H1 (cell line): ENCODE data around the gene CREB1. TPM values are rescaled to one million over a fixed set of nuclear protein-coding genes. Genes with fewer than 3 reads are reported as not detected.

ENCODE experiments used
- CTCF ChIA-PET: fragments of 300-600 bp; sonication (Branson Sonifier 250); formaldehyde crosslinking; loops from one replicate; lab custom pipeline; 2021; ENCODE audit not compliant: partially characterized antibody; lab: Charles Lee
- POLR2A ChIA-PET: fragments of 300-600 bp; sonication (Branson Sonifier 250); formaldehyde crosslinking; loops from one replicate; lab custom pipeline; 2021; ENCODE audit warnings: inconsistent platforms; ENCODE audit not compliant: partially characterized antibody; lab: Charles Lee
- DNase-seq, 2 experiments: peaks; one replicate each; pipeline versions ENCODE4 v3.0.0 to v3.0.0-alpha.2; 2010 to 2022; ENCODE audit warnings: low spot score in 2 of 2, low read depth in 1 of 2, mixed read lengths in 1 of 2
- FAIRE-seq: peaks from 2 replicates; lab custom pipeline; 2011; peaks lifted over from hg19 to GRCh38; lab: Jason Lieb, UNC
- H2AFZ ChIP-seq: 2 replicates; pipeline ENCODE4 v1.8.1; 2012; ENCODE audit warnings: low read length, inconsistent platforms
- H2AK5ac ChIP-seq: 2 replicates; pipeline ENCODE4 v1.6.1; 2013; ENCODE audit warnings: low read depth, low read length
- H2BK120ac ChIP-seq: replicated peaks from 2 replicates; pipeline ENCODE3; 2013; ENCODE audit warnings: low read depth, low read length, inconsistent platforms
- H2BK12ac ChIP-seq: 2 replicates; pipeline ENCODE4 v1.6.1; 2013; ENCODE audit warnings: low read depth, low read length
- H2BK15ac ChIP-seq: 2 replicates; pipeline ENCODE4 v1.6.1; 2013; ENCODE audit warnings: low read length
- H2BK20ac ChIP-seq: 2 replicates; pipeline ENCODE4 v1.6.1; 2013; ENCODE audit warnings: low read length
- H2BK5ac ChIP-seq: 2 replicates; pipeline ENCODE4 v1.6.1; 2013; ENCODE audit warnings: low read depth, low read length
- H3K14ac ChIP-seq: 2 replicates; pipeline ENCODE4 v1.6.1; 2013; ENCODE audit warnings: inconsistent platforms; ENCODE audit not compliant: insufficient read length
- H3K18ac ChIP-seq: 2 replicates; pipeline ENCODE4 v1.6.1; 2013; ENCODE audit warnings: low read length; ENCODE audit errors: extremely low read depth
- H3K23ac ChIP-seq: 2 replicates; pipeline ENCODE4 v1.6.1; 2013; ENCODE audit warnings: inconsistent platforms; ENCODE audit not compliant: insufficient read length
- H3K23me2 ChIP-seq: 2 replicates; pipeline ENCODE4 v1.6.1; 2013; ENCODE audit warnings: low read depth, low read length
- H3K27ac ChIP-seq: 2 replicates; pipeline ENCODE4 v1.6.1; 2011; ENCODE audit warnings: low read depth, low read length, inconsistent platforms
- H3K27me3 ChIP-seq, 4 experiments: replicated peaks in 1 of 4; 1 replicate in 1 of 4; 2 replicates in 3 of 4; pipeline versions ENCODE4 v1.6.1 to v1.8.1; 2011 to 2013; ENCODE audit warnings: low read length in 3 of 4, mild to moderate bottlenecking in 3 of 4, inconsistent platforms in 2 of 4, mixed read lengths in 2 of 4, moderate library complexity in 1 of 4; ENCODE audit not compliant: control insufficient read depth in 3 of 4, insufficient read depth in 3 of 4; ENCODE audit errors: extremely low read depth in 1 of 4
- H3K36me3 ChIP-seq, 4 experiments: 2 replicates each; pipeline versions ENCODE4 v1.6.1 to v1.8.1; 2011 to 2013; ENCODE audit warnings: mild to moderate bottlenecking in 4 of 4, low read length in 3 of 4, moderate library complexity in 2 of 4, control low read depth in 1 of 4, inconsistent platforms in 1 of 4; ENCODE audit not compliant: insufficient read depth in 4 of 4, control insufficient read depth in 2 of 4
- H3K4ac ChIP-seq: replicated peaks from 2 replicates; pipeline ENCODE3; 2013; ENCODE audit warnings: low read length, low read depth, mixed read lengths, inconsistent platforms; ENCODE audit not compliant: insufficient read length
- H3K4me1 ChIP-seq, 4 experiments: replicated peaks in 1 of 4; 1 replicate in 1 of 4; 2 replicates in 3 of 4; pipeline versions ENCODE4 v1.6.1 to v1.8.1; 2011 to 2013; ENCODE audit warnings: low read length in 3 of 4, inconsistent platforms in 2 of 4, mixed read lengths in 1 of 4; ENCODE audit not compliant: insufficient read depth in 4 of 4, control insufficient read depth in 3 of 4
- H3K4me2 ChIP-seq, 2 experiments: 2 replicates each; pipeline versions ENCODE4 v1.6.1 to v1.8.1; 2011 to 2013; ENCODE audit warnings: low read depth in 2 of 2, low read length in 2 of 2, control low read depth in 1 of 2, inconsistent platforms in 1 of 2, mild to moderate bottlenecking in 1 of 2; ENCODE audit not compliant: insufficient read depth in 1 of 2
- H3K4me3 ChIP-seq, 4 experiments: fragments of 200-600, 300-600 bp in 1 of 4; sonication (generic), shearing (Covaris generic), sonication (Bioruptor Twin) in 1 of 4; 2 replicates each; pipeline versions ENCODE4 v1.5.1 to v1.8.1; 2011 to 2016; ENCODE audit warnings: low read length in 4 of 4, low read depth in 3 of 4, control low read depth in 2 of 4, inconsistent platforms in 2 of 4, mild to moderate bottlenecking in 2 of 4, mixed read lengths in 1 of 4, moderate library complexity in 1 of 4; ENCODE audit not compliant: insufficient read depth in 2 of 4; ENCODE audit errors: extremely low read depth in 1 of 4
- H3K56ac ChIP-seq: replicated peaks from 2 replicates; pipeline ENCODE3; 2013; ENCODE audit warnings: low read depth, mild to moderate bottlenecking, mixed read lengths, low read length, inconsistent platforms; ENCODE audit not compliant: insufficient read length
- H3K79me1 ChIP-seq: 2 replicates; pipeline ENCODE4 v1.6.1; 2013; ENCODE audit warnings: low read depth, low read length, control low read depth
- H3K79me2 ChIP-seq, 2 experiments: 2 replicates each; pipeline versions ENCODE4 v1.6.1 to v1.8.1; 2012 to 2013; ENCODE audit warnings: low read length in 2 of 2, mild to moderate bottlenecking in 2 of 2, inconsistent platforms in 1 of 2; ENCODE audit not compliant: insufficient read depth in 2 of 2, control insufficient read depth in 1 of 2
- H3K9ac ChIP-seq, 4 experiments: replicated peaks in 1 of 4; 1 replicate in 1 of 4; 2 replicates in 3 of 4; pipeline versions ENCODE4 v1.6.1 to v1.8.1; 2011 to 2013; ENCODE audit warnings: low read depth in 3 of 4, low read length in 3 of 4, control low read depth in 2 of 4, mild to moderate bottlenecking in 2 of 4, moderate library complexity in 2 of 4, inconsistent platforms in 1 of 4; ENCODE audit errors: extremely low read depth in 1 of 4
- H3K9me3 ChIP-seq, 2 experiments: 2 replicates each; pipeline versions ENCODE4 v1.6.1 to v1.8.1; 2012 to 2013; ENCODE audit warnings: mild to moderate bottlenecking in 2 of 2, moderate library complexity in 2 of 2, control low read depth in 1 of 2, inconsistent platforms in 1 of 2, low read depth in 1 of 2, low read length in 1 of 2, mixed read lengths in 1 of 2; ENCODE audit not compliant: insufficient read depth in 2 of 2
- H4K20me1 ChIP-seq, 2 experiments: replicated peaks in 1 of 2; 2 replicates each; pipeline versions ENCODE3 to v1.8.1; 2011 to 2013; ENCODE audit warnings: inconsistent platforms in 2 of 2, low read length in 2 of 2, mild to moderate bottlenecking in 1 of 2; ENCODE audit not compliant: insufficient read depth in 2 of 2, control insufficient read depth in 1 of 2
- H4K5ac ChIP-seq: 2 replicates; pipeline ENCODE4 v1.6.1; 2013; ENCODE audit warnings: low read length, low read depth, mixed read lengths, inconsistent platforms; ENCODE audit not compliant: insufficient read length
- H4K8ac ChIP-seq: 2 replicates; pipeline ENCODE4 v1.8.0; 2013; ENCODE audit warnings: mild to moderate bottlenecking, moderate library complexity, low read length, inconsistent platforms; ENCODE audit not compliant: insufficient read depth; ENCODE audit errors: extremely low read depth
- H4K91ac ChIP-seq: replicated peaks from 2 replicates; pipeline ENCODE3; 2013; ENCODE audit warnings: low read length, mixed read lengths, inconsistent platforms; ENCODE audit not compliant: insufficient read length
- CTBP2 ChIP-seq: IDR thresholded peaks from 2 replicates; pipeline ENCODE4 v1.7.0; 2011; ENCODE audit warnings: borderline replicate concordance, mild to moderate bottlenecking, moderate library complexity, mixed read lengths, low read length; ENCODE audit not compliant: insufficient read depth, insufficient read length
- KDM5A ChIP-seq: fragments of 200-600 bp; IDR thresholded peaks from 2 replicates; pipeline ENCODE4 v1.7.1; 2012; ENCODE audit warnings: mild to moderate bottlenecking, low read length, inconsistent platforms, mixed read lengths
- polyA plus RNA-seq, 7 experiments: library from polyadenylated mRNA; depleted of rRNA in 3 of 7; stranded (reverse) in 5 of 7; unstranded in 2 of 7; fragments of >200 nt in 5 of 7; fragments of 200-250 nt in 2 of 7; gene quantifications; 1 replicate in 5 of 7; 2 replicates in 1 of 7; 4 replicates in 1 of 7; pipeline versions ENCODE4 v1.2.1 to v1.2.3, GENCODE V29; 2011 to 2013; ENCODE audit warnings: missing spikeins in 2 of 7, mixed read lengths in 2 of 7
- total RNA-seq: library from RNA; stranded (reverse); fragmentation: NEBNext Ultra II Directional; extraction: Animal tissue kit (Norgen Biotek cat#: 25700); gene quantifications from 2 replicates; pipeline ENCODE4 v1.2.1, GENCODE V29; 2021
- TF ChIP-seq, protein P1 (sequence below): IDR thresholded peaks from 2 replicates; pipeline ENCODE4 v1.6.1; 2012; ENCODE audit warnings: low read length, inconsistent platforms

CREB1 gene
- total and polyA plus RNA-seq, 2 of the 8 experiments (the other 6 are each of a cell fraction or from before 2014, with no cell fraction given) = 46.3 to 99.0 TPM

DNA sequence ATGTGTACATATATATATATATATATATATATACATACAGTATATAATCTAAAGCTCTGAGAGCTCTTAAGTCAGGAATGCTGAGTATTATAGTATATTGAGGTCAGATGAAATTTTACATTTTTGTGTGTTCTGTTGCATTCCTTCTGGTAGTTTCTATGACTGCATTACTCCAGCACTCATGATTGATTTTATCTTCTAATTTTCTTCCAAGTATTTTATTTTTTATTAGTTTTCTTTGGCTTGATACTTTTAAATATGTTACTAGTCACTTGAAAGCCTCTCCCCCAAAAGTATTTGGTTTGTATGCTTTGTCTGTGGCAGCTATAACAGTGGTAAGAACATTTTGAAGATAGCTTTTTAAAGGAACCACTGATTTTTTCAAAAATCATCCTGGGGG lies 70.5 kb downstream of the CREB1 start:
- Histone ChIP-seq H3K27ac (no peak overlapping the region), H2BK15ac (no peak overlapping the region), H2AFZ (no peak overlapping the region), H3K18ac (no peak overlapping the region), H3K23me2 (no peaks in the 10 kb centered on the region; the same call in 1 of the 2 replicates), H4K20me1 (peaks cover 0 to 1% of the 10 kb centered on the region in 2 experiments), H3K9me3 (no peaks in the 10 kb centered on the region), H4K91ac (no peak overlapping the region), H3K4me3 (no peak overlapping the region), H3K79me1 (no peaks in the 10 kb centered on the region), H3K14ac (no peak overlapping the region), H3K79me2 (no peaks in the 10 kb centered on the region), H3K9ac (no peak overlapping the region), H3K56ac (no peak overlapping the region), H2AK5ac (no peak overlapping the region), H2BK120ac (no peak overlapping the region), H4K5ac (no peak overlapping the region), H3K27me3 (peaks cover 0 to 1% (median 0%) of the 10 kb centered on the region in 4 experiments; a peak in 1 of 7 replicates), H3K36me3 (peaks cover 0 to 34% (median 2%) of the 10 kb centered on the region in 4 experiments; a peak in 2 of 8 replicates), H3K4me2 (no peak overlapping the region), H2BK12ac (no peak overlapping the region), H2BK5ac (no peak overlapping the region), H4K8ac (no peak overlapping the region), H3K23ac (no peak overlapping the region), H3K4ac (no peak overlapping the region), H2BK20ac (no peak overlapping the region), H3K4me1 (no peaks in the 10 kb centered on the region)
- FAIRE-seq = no peak
- POLR2A ChIA-PET = no interaction called here
- CTCF ChIA-PET = interaction anchor here (0.7 kb wide), 1 partner anchor 581 kb away, joined by 3 read pairs; no protein-coding TSS in a partner anchor
- no peak for DNase-seq
- TF ChIP-seq, protein P1, sequence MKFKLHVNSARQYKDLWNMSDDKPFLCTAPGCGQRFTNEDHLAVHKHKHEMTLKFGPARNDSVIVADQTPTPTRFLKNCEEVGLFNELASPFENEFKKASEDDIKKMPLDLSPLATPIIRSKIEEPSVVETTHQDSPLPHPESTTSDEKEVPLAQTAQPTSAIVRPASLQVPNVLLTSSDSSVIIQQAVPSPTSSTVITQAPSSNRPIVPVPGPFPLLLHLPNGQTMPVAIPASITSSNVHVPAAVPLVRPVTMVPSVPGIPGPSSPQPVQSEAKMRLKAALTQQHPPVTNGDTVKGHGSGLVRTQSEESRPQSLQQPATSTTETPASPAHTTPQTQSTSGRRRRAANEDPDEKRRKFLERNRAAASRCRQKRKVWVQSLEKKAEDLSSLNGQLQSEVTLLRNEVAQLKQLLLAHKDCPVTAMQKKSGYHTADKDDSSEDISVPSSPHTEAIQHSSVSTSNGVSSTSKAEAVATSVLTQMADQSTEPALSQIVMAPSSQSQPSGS = no peak
- no peak for TF ChIP-seq CTBP2
- TF ChIP-seq KDM5A = no peak
